ENCODE measurements around the gene HSD17B4. TPM values are rescaled to one million over a fixed set of nuclear protein-coding genes. Genes with fewer than 3 reads are reported as not detected.
"Not testable (repeated sequence)": the region's sequence is repeated elsewhere in the genome, so short reads cannot be mapped to it uniquely, and the experiment has no call there.

Gene HSD17B4
- total RNA-seq, 4 donors from 2014 or later = 159 to 288 (median 224) TPM

- peak overlapping the region in 1 of 4 donors; percentile 68 for H3K27ac ChIP-seq
These were observed 34.2 kb upstream of the HSD17B4 start for GRCh38 chr5:119417891-119418605.

DNA sequence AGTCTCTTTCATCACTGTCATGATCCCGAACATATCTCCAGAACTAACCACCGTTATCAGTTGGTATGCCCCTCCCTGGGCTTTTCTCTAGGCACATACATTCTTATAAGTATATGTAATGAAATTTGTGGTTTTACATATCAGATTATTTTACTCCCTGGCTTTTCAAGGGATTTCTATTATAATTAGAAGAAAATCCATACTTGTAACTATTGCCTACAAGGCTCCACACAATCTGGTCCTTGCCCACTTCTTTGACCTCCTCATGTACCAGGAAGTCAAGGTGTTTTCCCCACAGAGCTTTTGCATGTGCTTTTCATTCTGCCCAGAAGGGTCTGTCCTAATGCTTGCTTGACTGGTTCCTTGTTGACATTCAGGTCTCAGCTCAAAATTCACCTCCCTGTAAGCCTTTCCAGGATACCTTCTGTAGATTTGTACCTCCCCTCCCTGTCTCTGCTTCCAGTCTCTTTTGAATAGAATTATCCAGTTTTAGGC lies 33.6 kb upstream of the HSD17B4 start:
- Histone ChIP-seq H3K4me3 (no peak overlapping the region), H3K9me3 (no peaks in the 10 kb centered on the region), H3K27me3 (no peaks in the 10 kb centered on the region), H3K4me1 (peaks cover 0 to 20% (median 4%) of the 10 kb centered on the region in 4 donors), H3K36me3 (no peaks in the 10 kb centered on the region), H3K27ac (peak overlapping the region in 2 of 4 donors; percentile 52 to 68)
- TF ChIP-seq, protein P1, sequence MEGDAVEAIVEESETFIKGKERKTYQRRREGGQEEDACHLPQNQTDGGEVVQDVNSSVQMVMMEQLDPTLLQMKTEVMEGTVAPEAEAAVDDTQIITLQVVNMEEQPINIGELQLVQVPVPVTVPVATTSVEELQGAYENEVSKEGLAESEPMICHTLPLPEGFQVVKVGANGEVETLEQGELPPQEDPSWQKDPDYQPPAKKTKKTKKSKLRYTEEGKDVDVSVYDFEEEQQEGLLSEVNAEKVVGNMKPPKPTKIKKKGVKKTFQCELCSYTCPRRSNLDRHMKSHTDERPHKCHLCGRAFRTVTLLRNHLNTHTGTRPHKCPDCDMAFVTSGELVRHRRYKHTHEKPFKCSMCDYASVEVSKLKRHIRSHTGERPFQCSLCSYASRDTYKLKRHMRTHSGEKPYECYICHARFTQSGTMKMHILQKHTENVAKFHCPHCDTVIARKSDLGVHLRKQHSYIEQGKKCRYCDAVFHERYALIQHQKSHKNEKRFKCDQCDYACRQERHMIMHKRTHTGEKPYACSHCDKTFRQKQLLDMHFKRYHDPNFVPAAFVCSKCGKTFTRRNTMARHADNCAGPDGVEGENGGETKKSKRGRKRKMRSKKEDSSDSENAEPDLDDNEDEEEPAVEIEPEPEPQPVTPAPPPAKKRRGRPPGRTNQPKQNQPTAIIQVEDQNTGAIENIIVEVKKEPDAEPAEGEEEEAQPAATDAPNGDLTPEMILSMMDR (IDR thresholded peaks at IDR 0.05) = peak in 1 of 6 experiments; percentile 5
- TF ChIP-seq POLR2A (IDR thresholded peaks at IDR 0.05) = no peak
- DNase-seq = peak in 2 of 3 donors; percentile 54

More at GRCh38 chr5:119417891-119418605, 34.2 kb upstream of the HSD17B4 start:
- no peak for TF ChIP-seq POLR2A (IDR thresholded peaks at IDR 0.05)
- TF ChIP-seq, protein P1 (IDR thresholded peaks at IDR 0.05) = no peak
- DNase-seq = no peak
- no peaks in the 10 kb centered on the region for H3K27me3 ChIP-seq
- H3K36me3 ChIP-seq = no peaks in the 10 kb centered on the region
- no peaks in the 10 kb centered on the region for H3K9me3 ChIP-seq
- peaks cover 0 to 20% (median 4%) of the 10 kb centered on the region in 4 donors for H3K4me1 ChIP-seq
- no peak overlapping the region for H3K4me3 ChIP-seq

DNA sequence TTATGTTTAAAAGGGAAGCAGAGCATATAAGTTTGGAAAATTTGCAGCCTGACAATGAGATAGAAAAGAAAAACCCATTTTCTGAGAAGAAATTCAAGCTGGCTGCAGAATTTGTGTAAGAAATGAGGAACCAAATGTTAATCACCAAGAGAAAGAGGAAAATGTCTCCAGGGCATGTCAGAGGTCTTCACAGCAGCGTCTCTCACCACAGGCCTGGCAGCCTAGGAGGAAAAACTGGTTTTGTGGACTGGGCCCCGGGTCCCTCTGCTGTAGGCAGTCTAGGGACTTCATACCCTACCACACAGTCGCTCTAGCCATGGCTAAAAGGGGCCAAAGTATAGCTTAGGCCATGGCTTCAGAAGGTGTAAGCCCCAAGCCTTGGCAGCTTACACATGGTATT lies 32.1 kb upstream of the HSD17B4 start:
- H3K36me3 ChIP-seq = no peaks in the 10 kb centered on the region

GRCh38 chr5:119426057-119426456 lies 26.2 kb upstream of the HSD17B4 start:
- Histone ChIP-seq H3K27me3 (no peaks in the 10 kb centered on the region), H3K4me1 (no peaks in the 10 kb centered on the region), H3K27ac (no peak overlapping the region), H3K36me3 (no peaks in the 10 kb centered on the region), H3K4me3 (no peak overlapping the region), H3K9me3 (no peaks in the 10 kb centered on the region)
- no peak for DNase-seq
- TF ChIP-seq POLR2A (IDR thresholded peaks at IDR 0.05) = no peak
- TF ChIP-seq, protein P1 (IDR thresholded peaks at IDR 0.05) = no peak

More for the DNA sequence above, 32.1 kb upstream of the HSD17B4 start:
- Histone ChIP-seq H3K4me3 (no peak overlapping the region), H3K27me3 (no peaks in the 10 kb centered on the region), H3K9me3 (no peaks in the 10 kb centered on the region), H3K4me1 (peaks cover 0 to 20% (median 4%) of the 10 kb centered on the region in 4 donors), H3K27ac (peak overlapping the region in 2 of 4 donors; percentile 52 to 68)
- no peak for TF ChIP-seq POLR2A (IDR thresholded peaks at IDR 0.05)
- TF ChIP-seq, protein P1 (IDR thresholded peaks at IDR 0.05) = no peak
- DNase-seq = no peak

- H3K36me3 ChIP-seq = no peaks in the 10 kb centered on the region
- H3K27ac ChIP-seq = no peak overlapping the region
- TF ChIP-seq POLR2A (IDR thresholded peaks at IDR 0.05) = no peak
- TF ChIP-seq, protein P1 (IDR thresholded peaks at IDR 0.05) = no peak
These were observed 25.2 kb upstream of the HSD17B4 start for GRCh38 chr5:119427060-119427459.

GRCh38 chr5:119427596-119427995 lies 24.7 kb upstream of the HSD17B4 start:
- DNase-seq, H3K4me1 ChIP-seq, H3K36me3 ChIP-seq, H3K4me3 ChIP-seq, H3K27ac ChIP-seq, H3K9me3 ChIP-seq, H3K27me3 ChIP-seq: not testable (repeated sequence)

More at GRCh38 chr5:119427060-119427459, 25.2 kb upstream of the HSD17B4 start:
- H3K9me3 ChIP-seq = no peaks in the 10 kb centered on the region
- H3K27me3 ChIP-seq = no peaks in the 10 kb centered on the region
- no peaks in the 10 kb centered on the region for H3K4me1 ChIP-seq
- no peak for DNase-seq
- no peak overlapping the region for H3K4me3 ChIP-seq

DNA sequence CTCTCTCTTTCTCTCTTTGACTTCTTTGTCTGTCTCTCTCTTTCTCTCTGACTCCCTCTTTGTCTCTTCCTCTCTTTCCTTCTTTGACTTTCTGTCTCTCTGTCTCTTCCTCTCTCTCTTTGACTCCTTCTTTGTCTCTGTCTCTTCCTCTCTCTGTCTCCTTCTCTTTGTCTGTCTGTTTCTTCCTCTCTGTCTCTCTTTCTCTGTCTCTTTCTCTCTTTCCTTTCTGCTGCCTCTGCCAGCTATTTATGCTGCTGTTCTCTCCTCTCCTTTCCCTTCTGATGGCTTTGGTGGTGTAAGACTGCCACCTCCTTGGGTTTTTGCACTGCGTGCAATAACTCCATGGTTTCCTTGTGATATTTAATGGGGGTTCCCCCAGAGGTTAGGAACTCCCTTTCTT lies 24.1 kb upstream of the HSD17B4 start:
- H3K9me3 ChIP-seq, H3K27me3 ChIP-seq, H3K36me3 ChIP-seq, H3K4me1 ChIP-seq, DNase-seq, H3K4me3 ChIP-seq, H3K27ac ChIP-seq: not testable (repeated sequence)

DNA sequence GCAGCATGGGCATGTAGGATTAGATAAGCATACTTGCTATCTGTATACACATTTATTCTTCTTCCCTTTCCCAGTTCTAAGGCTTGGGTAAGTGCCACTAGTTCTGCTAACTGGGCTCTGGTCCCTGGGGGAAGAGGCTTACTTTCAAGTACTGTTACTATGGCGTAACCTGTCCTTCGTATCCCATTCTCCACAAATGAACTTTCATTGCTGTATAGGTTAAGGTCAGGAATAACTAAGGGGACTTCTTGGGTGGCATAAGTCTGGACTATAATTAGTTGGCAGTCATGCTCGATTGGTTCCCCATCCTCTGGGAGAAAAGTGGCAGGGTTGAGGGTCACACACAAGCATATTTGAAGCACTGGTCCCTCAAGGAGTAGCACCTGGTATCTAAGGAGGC lies 23.7 kb upstream of the HSD17B4 start:
- not testable (repeated sequence) for H3K4me1 ChIP-seq, H3K36me3 ChIP-seq, H3K4me3 ChIP-seq, H3K27me3 ChIP-seq, H3K9me3 ChIP-seq, DNase-seq, H3K27ac ChIP-seq

DNA sequence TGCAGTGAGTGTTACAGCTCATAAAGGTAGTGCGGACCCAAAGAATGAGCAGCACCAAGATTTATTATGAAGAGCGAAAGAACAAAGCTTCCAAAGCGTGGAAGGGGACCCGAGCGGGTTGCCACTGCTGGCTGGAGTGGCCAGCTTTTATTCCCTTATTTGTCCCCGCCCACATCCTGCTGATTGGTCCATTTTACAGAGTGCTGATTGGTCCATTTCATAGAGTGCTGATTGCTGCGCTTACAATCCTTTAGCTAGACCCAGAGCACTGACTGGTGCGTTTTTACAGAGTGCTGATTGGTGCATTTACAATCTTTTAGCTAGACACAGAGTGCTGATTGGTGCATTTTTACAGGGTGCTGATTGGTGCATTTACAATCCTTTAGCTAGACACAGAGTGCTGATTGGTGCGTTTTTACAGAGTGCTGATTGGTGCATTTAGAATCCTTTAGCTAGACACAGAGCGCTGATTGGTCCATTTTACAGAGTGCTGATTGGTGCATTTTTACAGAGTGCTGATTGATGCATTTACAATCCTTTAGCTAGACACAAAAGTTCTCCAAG lies 19.5 kb upstream of the HSD17B4 start:
- not testable (repeated sequence) for H3K4me3 ChIP-seq, H3K27ac ChIP-seq, H3K27me3 ChIP-seq, DNase-seq, H3K36me3 ChIP-seq, H3K4me1 ChIP-seq, H3K9me3 ChIP-seq

Data from Peyer's patch (tissue), 4 donors.